ENCODE measurements around the gene YAP1. TPM values are rescaled to one million over a fixed set of nuclear protein-coding genes. Genes with fewer than 3 reads are reported as not detected.
A peak's percentile ranks its signal among the peaks of the same experiment; 100 is the strongest.
"Not testable (repeated sequence)": the region's sequence is repeated elsewhere in the genome, so short reads cannot be mapped to it uniquely, and the experiment has no call there.

The YAP1 gene
- total RNA-seq, 1 experiment from 2014 or later = 112 TPM

DNA sequence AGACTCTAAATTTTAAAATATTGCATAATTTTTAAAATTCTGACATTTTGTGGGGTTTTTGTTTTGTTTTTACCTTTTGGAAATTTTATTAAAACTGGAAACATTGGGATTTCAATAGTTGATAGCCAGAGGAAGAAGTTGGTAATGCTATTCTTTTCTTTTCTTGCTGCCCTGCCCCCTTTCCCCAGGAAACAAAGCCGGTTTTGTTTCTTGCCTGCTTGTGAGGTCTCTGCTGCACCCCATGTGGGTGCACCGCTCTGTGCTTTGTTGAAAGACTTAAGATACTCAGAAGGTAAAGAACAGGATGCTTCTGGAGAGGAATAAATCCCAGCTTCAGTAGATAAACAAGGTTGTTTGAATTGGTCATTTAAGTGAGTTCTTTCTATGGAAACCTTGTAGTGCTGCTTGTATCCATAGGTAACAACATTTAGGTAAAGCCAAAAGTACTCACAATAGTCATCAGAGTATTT, 87.5 kb downstream of the YAP1 start:
- DNase-seq (ENCODE audit: low spot score) = peak; percentile 54

DNA sequence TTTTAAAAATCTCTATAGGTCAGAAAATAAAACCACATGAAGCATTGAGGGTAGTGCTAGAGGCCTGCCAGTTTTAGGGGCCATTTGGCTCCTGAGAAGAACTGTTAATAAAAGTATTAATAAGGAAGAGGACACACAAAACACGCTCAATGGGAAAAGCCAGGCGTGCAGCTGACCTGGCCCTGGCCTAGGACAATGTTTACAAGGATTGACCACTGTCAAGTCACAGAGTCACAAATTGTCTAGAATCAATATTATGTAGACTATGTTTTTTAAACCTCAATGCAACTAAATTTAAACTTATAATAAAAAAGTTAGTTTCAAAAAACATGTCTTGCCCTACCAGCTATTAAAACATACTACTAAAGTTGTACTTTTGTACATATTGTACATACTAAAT, 89.4 kb downstream of the YAP1 start:
- DNase-seq (ENCODE audit: low spot score) = no peak

DNA sequence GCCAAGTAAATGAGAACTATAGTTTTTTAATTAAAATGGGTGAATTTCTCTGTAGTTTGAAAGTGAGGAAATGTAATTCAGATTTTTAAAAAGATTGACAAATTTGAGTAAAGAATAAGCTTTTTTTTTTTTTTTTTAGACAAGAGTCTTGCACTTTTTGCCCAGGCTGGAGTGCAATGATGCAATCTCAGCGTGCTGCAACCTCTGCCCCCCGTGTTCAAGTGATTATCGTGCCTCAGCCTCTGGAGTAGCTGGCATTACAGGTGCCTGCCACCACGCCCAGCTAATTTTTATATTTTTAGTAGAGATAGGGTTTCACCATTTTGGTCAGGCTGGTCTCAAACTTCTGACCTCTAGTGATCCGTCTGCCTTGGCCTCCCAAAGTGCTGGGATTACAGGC, 90.1 kb downstream of the YAP1 start:
- DNase-seq (ENCODE audit: low spot score) = not testable (repeated sequence)

GRCh38 chr11:102201776-102202175, 91.5 kb downstream of the YAP1 start:
- no peak for DNase-seq (ENCODE audit: low spot score)

DNA sequence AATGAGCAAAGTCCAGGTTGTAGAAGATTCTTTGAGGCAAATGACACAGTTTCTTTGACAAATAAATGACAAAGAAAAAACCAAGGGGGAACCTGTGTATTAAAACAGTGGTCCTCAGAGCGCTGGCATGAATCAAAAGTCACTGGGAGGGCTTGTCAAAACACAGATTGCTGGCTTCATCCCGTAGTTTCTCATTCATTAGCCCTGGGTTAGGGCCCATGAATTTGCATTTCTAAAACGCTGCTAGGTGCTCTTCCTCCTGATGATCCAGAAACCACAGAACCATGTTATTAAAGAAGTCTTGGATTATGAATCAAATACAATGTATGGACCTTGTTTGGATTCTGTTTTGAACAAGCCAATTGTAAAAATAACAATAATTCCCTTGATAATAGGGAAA, 92.7 kb downstream of the YAP1 start:
- DNase-seq (ENCODE audit: low spot score) = no peak

DNA sequence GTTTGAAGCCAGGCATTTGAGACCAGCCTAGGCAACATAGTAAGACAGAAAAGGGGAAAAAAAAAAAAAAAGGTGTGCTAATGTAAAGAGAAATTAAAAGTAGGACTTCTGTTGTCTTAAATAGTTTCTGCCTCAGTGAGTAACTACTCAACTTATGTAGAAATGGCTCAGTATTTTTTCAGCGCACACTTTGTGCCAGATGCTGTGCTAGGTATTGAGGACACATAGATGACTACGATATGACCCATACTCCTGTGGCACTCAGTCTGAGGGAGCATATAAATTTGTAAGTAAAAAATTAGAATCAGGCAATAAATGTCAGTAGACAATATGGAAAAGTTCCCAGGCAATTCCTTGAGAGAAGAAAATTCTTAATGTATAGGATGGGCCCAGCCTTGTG, 93.9 kb downstream of the YAP1 start:
- no peak for DNase-seq (ENCODE audit: low spot score)

DNA sequence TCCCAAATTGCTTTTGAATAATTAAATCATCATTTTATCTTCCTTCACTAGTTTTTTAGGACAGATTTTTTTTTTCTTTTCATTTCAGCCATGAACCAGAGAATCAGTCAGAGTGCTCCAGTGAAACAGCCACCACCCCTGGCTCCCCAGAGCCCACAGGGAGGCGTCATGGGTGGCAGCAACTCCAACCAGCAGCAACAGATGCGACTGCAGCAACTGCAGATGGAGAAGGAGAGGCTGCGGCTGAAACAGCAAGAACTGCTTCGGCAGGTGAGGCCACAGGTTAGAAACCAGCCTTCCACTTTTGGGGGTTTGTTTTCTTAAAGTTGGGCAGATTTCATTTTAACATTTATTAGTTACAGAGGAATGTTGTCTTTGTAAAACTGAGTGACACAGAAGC, 95.6 kb downstream of the YAP1 start:
- no peak for DNase-seq (ENCODE audit: low spot score)

DNA sequence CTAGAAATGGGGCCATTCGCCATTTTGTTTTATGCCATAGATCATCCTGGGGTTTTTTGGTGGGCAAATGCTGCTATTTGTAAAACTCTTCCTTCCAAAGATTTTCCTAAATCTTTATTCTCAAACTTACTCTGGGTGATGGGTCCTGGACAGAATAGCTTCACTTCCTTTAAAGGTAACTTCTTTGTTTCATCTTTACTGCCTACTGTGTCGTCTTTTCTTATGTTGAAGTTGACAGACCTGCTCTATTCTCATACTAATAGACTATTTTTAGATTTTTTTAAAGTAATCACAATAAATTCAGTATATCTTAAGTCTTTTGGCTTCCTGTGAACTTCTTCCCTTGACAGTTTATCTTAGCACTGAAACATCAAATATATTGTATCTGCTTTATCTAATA, 98.6 kb downstream of the YAP1 start:
- DNase-seq (ENCODE audit: low spot score) = no peak

GRCh38 chr11:102214623-102215022, 104.4 kb downstream of the YAP1 start:
- DNase-seq (ENCODE audit: low spot score) = no peak

DNA sequence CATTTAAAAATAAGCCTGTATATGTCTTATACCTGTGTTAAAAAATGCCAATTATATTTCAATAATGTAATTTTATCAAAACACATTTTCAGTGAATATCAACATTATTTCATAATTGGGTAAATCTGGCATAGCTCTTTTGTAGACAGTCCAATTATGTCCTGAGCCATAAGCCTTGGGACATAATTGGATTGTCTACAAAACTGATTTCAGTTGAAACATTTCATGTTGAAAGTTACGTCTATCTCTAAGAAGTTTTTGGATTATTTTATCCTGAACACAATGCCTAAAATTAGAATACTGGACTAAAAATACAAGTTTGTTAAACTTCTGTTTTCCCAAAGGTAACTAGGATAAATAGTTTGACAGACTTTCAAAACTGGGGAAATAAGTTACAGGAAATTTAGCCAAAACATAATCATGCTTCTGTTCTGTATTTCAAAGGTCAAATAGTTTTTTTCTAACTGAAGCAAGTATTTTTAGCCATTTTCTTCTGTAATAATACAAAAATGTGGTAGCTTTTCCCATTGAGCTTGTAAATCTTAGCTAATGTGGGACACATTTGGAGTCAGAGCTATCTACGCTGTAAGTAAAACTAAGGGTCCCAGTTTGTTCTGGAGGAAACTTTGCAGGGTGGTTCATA, 106.3 kb downstream of the YAP1 start:
- no peak for DNase-seq (ENCODE audit: low spot score)

DNA sequence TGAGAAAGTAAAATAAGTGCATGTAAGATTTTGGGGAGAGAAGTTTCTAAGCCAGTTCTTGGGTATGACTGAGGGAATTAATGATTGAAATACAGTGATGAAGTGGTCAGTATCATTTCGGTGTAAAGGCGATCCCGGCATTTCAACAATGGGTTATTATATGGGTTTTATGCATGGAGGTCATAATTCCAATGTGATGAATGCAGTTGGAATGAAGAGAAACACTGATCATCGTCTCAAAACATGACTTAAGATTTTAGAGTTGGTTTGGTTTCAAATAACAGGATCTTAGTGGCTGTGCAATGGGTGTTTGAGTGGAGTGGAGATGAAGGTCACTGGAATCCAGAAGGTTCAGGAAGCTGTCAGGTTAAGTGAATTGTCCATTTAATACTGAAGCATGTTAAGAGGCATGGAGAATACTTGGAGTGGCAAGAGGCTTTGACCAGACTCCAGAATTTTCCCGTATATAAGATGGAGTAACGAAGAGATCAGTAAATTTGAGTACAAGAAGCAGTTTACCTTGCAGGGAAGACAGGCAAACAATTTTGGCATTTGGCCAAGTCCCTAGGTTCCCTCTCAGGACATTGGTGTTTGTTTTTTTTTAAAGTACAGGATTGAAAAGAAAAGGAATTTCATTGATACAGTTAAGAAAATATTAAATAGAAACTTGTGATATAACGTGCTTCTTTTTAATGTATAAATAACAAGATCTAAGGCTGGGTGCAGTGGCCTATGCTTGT, 110.7 kb downstream of the YAP1 start:
- DNase-seq (ENCODE audit: low spot score) = no peak

- DNase-seq (ENCODE audit: low spot score) = no peak
Observed at GRCh38 chr11:102223859-102224258, 113.6 kb downstream of the YAP1 start.

GRCh38 chr11:102225689-102226568, 115.7 kb downstream of the YAP1 start:
- DNase-seq (ENCODE audit: low spot score) = peak; percentile 36

DNA sequence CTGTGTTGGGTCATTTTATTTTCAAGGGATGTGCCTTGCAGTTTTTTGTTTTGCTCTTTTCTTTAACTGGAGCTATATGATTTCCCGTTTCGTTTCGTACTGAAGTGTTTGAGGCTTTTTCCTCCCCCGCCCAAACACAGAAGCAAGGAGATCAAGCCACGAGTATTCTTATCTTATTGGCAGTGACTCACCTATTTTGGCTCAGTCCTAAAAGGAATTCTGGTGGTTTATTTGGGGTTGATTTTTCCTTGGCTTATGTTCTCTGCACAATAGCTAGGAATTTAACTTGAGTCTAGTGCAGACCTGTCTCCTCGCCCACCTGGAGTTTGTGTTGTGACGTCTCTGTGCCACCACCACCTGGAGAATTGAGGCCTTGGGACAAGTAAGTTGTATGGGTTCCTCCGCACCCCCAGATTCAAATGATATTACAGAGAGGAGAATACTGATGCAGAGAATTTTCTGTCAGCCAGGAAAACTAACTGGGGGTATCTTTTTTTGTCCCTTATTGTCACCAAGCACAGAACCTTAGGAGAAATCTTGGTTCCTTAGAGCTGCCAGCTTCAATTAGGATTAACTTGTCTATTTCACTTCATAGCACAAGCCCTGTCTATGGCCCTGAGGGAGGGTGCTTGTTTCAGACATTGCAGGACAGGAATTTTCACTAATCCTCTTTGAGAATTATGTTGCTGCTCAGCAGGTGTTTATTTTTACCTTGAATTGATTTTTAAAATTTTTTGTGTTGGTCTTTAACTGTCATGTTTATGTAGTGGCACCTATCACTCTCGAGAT, 116.6 kb downstream of the YAP1 start:
- peak; percentile 23 for DNase-seq (ENCODE audit: low spot score)

DNA sequence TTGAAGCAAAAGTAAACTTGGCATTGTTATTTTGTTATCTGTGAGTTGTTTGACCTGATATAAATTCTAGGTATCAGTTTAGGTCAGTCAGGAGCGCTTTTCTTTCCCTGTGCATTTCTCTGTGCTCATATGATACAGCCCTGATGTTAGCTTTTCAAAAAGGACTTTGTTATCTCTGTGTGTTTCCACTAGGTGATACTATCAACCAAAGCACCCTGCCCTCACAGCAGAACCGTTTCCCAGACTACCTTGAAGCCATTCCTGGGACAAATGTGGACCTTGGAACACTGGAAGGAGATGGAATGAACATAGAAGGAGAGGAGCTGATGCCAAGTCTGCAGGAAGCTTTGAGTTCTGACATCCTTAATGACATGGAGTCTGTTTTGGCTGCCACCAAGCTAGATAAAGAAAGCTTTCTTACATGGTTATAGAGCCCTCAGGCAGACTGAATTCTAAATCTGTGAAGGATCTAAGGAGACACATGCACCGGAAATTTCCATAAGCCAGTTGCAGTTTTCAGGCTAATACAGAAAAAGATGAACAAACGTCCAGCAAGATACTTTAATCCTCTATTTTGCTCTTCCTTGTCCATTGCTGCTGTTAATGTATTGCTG, 119.4 kb downstream of the YAP1 start:
- DNase-seq (ENCODE audit: low spot score) = no peak

DNA sequence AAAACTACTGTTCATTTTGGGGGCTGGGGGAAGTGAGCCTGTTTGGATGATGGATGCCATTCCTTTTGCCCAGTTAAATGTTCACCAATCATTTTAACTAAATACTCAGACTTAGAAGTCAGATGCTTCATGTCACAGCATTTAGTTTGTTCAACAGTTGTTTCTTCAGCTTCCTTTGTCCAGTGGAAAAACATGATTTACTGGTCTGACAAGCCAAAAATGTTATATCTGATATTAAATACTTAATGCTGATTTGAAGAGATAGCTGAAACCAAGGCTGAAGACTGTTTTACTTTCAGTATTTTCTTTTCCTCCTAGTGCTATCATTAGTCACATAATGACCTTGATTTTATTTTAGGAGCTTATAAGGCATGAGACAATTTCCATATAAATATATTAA, 119.9 kb downstream of the YAP1 start:
- DNase-seq (ENCODE audit: low spot score) = no peak

GRCh38 chr11:102230911-102231310, 120.7 kb downstream of the YAP1 start:
- DNase-seq (ENCODE audit: low spot score) = no peak

DNA sequence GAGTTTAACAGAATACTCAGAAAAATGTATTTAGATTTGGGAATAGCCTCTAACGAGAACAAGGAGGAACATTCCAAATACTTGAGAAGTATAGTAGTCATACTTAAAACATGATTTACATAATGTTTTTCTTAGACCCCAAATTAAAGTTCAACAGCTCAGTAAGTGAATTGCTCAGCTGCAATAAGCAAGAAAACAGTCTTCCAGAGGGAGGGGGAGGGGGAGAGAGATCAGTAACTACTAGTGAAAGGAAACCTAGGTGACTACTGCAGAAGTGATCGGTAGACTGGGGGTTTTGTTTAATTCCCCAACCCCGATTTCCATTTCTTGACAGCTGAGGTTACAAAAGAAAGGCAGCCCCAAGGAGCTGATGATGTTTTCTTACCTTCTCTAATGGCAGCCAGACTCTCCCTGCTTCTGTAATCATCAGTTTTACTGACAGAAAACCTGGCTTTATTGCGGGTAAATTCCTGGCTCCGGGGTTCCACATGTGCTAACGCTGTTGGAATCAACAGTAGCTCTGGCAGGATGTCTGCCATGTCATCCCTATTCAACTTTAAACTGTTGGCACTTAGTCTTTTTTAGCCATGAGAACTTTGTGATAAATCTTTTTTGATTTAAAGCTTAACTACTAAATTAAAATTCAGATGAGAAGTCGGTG, 124.7 kb downstream of the YAP1 start:
- no peak for DNase-seq (ENCODE audit: low spot score)

- no peak for DNase-seq (ENCODE audit: low spot score)
Observed at GRCh38 chr11:102237096-102237735, 127.0 kb downstream of the YAP1 start.

GRCh38 chr11:102238391-102238821, 128.2 kb downstream of the YAP1 start:
- no peak for DNase-seq (ENCODE audit: low spot score)
